ENCODE results near the gene MDM2. TPM values are rescaled to one million over a fixed set of nuclear protein-coding genes. Genes with fewer than 3 reads are reported as not detected.

MDM2 gene
- polyA plus RNA-seq, 2 of the 4 experiments (the other 2 are of a cell fraction): 40.3 to 96.4 TPM

DNA sequence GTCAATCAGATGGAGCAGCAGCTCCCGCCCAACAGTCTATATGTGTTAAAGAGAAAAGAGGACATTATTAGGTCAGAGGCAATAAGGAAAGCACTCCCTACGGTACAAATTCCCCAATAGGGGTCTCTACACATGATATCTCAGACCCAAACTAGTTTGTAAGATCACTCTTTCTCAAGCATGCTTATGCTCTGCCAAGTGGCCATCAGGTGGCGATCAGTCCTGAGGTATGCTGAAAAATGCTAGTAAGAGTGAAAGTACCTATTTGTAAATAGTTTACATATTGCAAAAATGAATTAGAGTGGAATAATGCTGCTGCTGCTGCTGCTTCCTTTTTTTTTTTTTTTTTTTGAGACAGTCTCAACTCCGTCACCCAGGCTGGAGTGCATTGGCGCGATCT, 63.9 kb downstream of the MDM2 start:
- POLR2A ChIA-PET: no interaction called here
- no peak for FAIRE-seq
- TF ChIP-seq SMC3 (IDR thresholded peaks at IDR 0.05) (peak; percentile 21; the same call in 1 of the 3 replicates), CTCF (IDR thresholded peaks at IDR 0.05) (peak; percentile 32; the same call in 1 of the 3 replicates), GATA3 (IDR thresholded peaks at IDR 0.05; ENCODE audit: borderline replicate concordance) (no peak), RAD21 (conservative IDR thresholded peaks at IDR 0.05 in 1 of 2, IDR thresholded peaks at IDR 0.05 in 1 of 2) (peak; percentile 22 to 64; a peak in 2 of 5 replicates), BHLHE40 (IDR thresholded peaks at IDR 0.05; ENCODE audit: low read depth, low read length) (no peak)
- Histone ChIP-seq H3K4me3 (no peak overlapping the region), H3K4me1 (no peaks in the 10 kb centered on the region), H3K27ac (no peak overlapping the region), H3K9me3 (no peaks in the 10 kb centered on the region), H3K4me2 (no peak overlapping the region)
- CTCF ChIA-PET: interaction anchor here (0.6 to 12.1 kb wide), 5 partner anchors 11 to 435 kb away, joined by 3 to 69 read pairs (median 4); no protein-coding TSS in a partner anchor
- ATAC-seq: peak in 1 of 2 experiments; percentile 68; a peak in 3 of 6 replicates
- peak in 1 of 2 experiments; percentile 47 for DNase-seq (ENCODE audit: low read depth in 1 of 2, low spot score in 1 of 2)
- WGBS (ENCODE audit: missing lambda C conversion rate): 77% methylated on average over 6 of the region's 6 CpGs

- Histone ChIP-seq H3K27ac (no peak overlapping the region), H3K4me2 (no peak overlapping the region), H3K9me3 (no peaks in the 10 kb centered on the region), H3K4me3 (no peak overlapping the region), H3K4me1 (no peaks in the 10 kb centered on the region)
- 89% methylated on average over 4 of the region's 4 CpGs for WGBS (ENCODE audit: missing lambda C conversion rate)
- ATAC-seq (no peak), DNase-seq (ENCODE audit: low read depth in 1 of 2, low spot score in 1 of 2) (no peak), FAIRE-seq (no peak)
- ChIA-PET POLR2A (no interaction called here), CTCF (interaction anchor here (1.5 kb wide), 1 partner anchor 10 kb away, joined by 3 read pairs; no protein-coding TSS in a partner anchor)
- TF ChIP-seq EHF (CRISPR knock-in tag; IDR thresholded peaks at IDR 0.05) (no peak), POLR2A (IDR thresholded peaks at IDR 0.05; ENCODE audit: low read length) (no peak), HOXB5 (CRISPR knock-in tag; IDR thresholded peaks at IDR 0.05) (no peak), NR3C1 (IDR thresholded peaks at IDR 0.05) (no peak), MAFK (IDR thresholded peaks at IDR 0.05; ENCODE audit: partially characterized antibody) (no peak), RCOR1 (IDR thresholded peaks at IDR 0.05; ENCODE audit: low read depth, low read length) (no peak), KDM1A (IDR thresholded peaks at IDR 0.05; ENCODE audit: low read depth) (no peak), JUNB (IDR thresholded peaks at IDR 0.05) (no peak)
Observed at GRCh38 chr12:68873316-68873715, 65.3 kb downstream of the MDM2 start.

DNA sequence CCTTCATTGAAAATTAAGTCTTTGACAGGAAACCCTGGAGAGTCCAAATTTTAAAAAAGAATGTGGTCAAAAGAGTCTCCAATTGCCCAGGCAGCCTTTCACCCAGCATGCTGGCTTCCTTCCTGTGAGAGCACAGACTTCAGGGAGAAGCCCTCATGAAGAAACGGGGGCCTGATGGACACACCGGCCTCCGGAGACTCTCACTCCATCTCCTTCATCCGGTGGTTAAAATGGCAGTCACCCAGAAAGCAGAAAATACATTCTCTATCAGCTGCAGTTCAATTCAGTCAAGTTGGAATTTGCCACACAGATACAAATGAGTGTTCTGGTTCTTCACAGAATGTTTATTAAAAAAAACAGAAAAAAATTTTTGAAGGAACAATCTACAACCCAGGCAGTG, 68.5 kb downstream of the MDM2 start:
- Histone ChIP-seq H3K4me1 (no peaks in the 10 kb centered on the region), H3K4me2 (no peak overlapping the region), H3K9me3 (no peaks in the 10 kb centered on the region), H3K27ac (no peak overlapping the region), H3K4me3 (no peak overlapping the region)
- ATAC-seq (no peak), DNase-seq (ENCODE audit: low read depth in 1 of 2, low spot score in 1 of 2) (no peak), FAIRE-seq (no peak)
- TF ChIP-seq CTCF (IDR thresholded peaks at IDR 0.05) (no peak), ZSCAN20 (CRISPR knock-in tag; IDR thresholded peaks at IDR 0.05) (no peak), ESRRA (IDR thresholded peaks at IDR 0.05; ENCODE audit: borderline replicate concordance, low read length) (no peak)
- TF ChIP-seq, protein P1, sequence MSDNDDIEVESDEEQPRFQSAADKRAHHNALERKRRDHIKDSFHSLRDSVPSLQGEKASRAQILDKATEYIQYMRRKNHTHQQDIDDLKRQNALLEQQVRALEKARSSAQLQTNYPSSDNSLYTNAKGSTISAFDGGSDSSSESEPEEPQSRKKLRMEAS (IDR thresholded peaks at IDR 0.05): no peak
- POLR2A ChIA-PET: interaction anchor here (0.6 kb wide), 1 partner anchor 285 kb away, joined by 4 read pairs; no protein-coding TSS in a partner anchor
- CTCF ChIA-PET: interaction anchor here (0.7 to 1.4 kb wide), 2 partner anchors 194 to 793 kb away, joined by 3 to 5 read pairs; no protein-coding TSS in a partner anchor
- WGBS (ENCODE audit: missing lambda C conversion rate): 83% methylated on average over 4 of the region's 4 CpGs

DNA sequence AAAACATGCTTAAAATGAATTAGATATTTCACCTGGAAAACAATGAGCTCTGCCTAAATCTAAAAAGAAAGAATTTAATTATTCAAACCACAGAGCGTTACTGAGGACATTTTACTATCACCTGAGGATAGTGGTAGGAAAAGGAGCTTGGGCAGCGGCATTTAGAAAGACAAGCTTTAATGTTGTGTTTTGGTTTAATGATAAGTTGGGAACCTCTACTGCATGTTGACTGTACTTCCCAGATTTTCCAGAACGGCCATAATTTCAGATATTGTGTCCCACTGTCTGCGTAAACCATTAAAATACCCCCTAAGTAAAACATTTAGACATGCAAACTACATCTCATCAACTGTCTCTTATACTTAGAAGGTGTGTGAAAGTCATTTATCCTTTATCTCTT, 69.6 kb downstream of the MDM2 start:
- 56% methylated on average over 4 of the region's 4 CpGs for WGBS (ENCODE audit: missing lambda C conversion rate)
- FAIRE-seq (no peak), ATAC-seq (no peak), DNase-seq (ENCODE audit: low read depth in 1 of 2, low spot score in 1 of 2) (no peak)
- no peaks in the 10 kb centered on the region for H3K9me3 ChIP-seq
- TF ChIP-seq MAFK (IDR thresholded peaks at IDR 0.05; ENCODE audit: partially characterized antibody): no peak
- no peak for TF ChIP-seq POLR2A (IDR thresholded peaks at IDR 0.05; ENCODE audit: low read length)
- TF ChIP-seq RFX5 (IDR thresholded peaks at IDR 0.05): no peak
- no peak for TF ChIP-seq PHF8 (IDR thresholded peaks at IDR 0.05; ENCODE audit: borderline replicate concordance, low read depth)
- TF ChIP-seq POLR2AphosphoS2 (conservative IDR thresholded peaks at IDR 0.05; ENCODE audit: low read length): no peak
- no peak for TF ChIP-seq CBX2 (IDR thresholded peaks at IDR 0.05; ENCODE audit: borderline replicate concordance, low read depth)
- no peak overlapping the region for H3K27ac ChIP-seq
- ChIA-PET CTCF (interaction anchor here (1.0 to 1.4 kb wide), 2 partner anchors 9 to 192 kb away, joined by 4 to 5 read pairs; no protein-coding TSS in a partner anchor), POLR2A (no interaction called here)
- H3K4me1 ChIP-seq: no peaks in the 10 kb centered on the region
- no peak overlapping the region for H3K4me3 ChIP-seq
- H3K4me2 ChIP-seq: no peak overlapping the region
